ENCODE results near the gene CDH15.

GRCh38 chr16:89155851-89156739 lies 15.5 kb upstream of the CDH15 start:
- TF ChIP-seq CTCF (IDR thresholded peaks at IDR 0.05; ENCODE audit: borderline replicate concordance, extremely low read depth, low read length, poor library complexity, severe bottlenecking), result no peak
- no peak for TF ChIP-seq EZH2 (IDR thresholded peaks at IDR 0.05; ENCODE audit: borderline replicate concordance, low read depth, low read length, severe bottlenecking)
